ENCODE data around the gene CHST7. TPM values are rescaled to one million over a fixed set of nuclear protein-coding genes. Genes with fewer than 3 reads are reported as not detected.

The CHST7 gene
- total RNA-seq, 2 donors from 2014 or later, result 33.6 to 50.5 TPM

- no peak overlapping the region for H3K27ac ChIP-seq
- no peak for DNase-seq (ENCODE audit: low spot score)
- no peaks in the 10 kb centered on the region for H3K4me1 ChIP-seq
- H3K9me3 ChIP-seq, result no peaks in the 10 kb centered on the region
- no peak overlapping the region for H3K4me3 ChIP-seq
- H3K36me3 ChIP-seq, result no peaks in the 10 kb centered on the region
- no peak for TF ChIP-seq CTCF (IDR thresholded peaks at IDR 0.05)
- H3K27me3 ChIP-seq, result no peaks in the 10 kb centered on the region
Observed at GRCh38 chrX:46647251-46647650, 73.7 kb downstream of the CHST7 start.

Other genes starting within 250 kb of the CHST7 start
- gene ZNF674, start 28.3 kb upstream of the CHST7 start, total RNA-seq, result 1 to 10 TPM; 2.4 to 2.9 TPM
- 1 to 10 TPM; 6.5 to 7.5 TPM for gene SLC9A7, start 185.4 kb downstream of the CHST7 start, total RNA-seq